IPS-NIHi7 (cell line): Measurements from ENCODE around the gene PEX11B.

Source experiments
- DNase-seq: peaks from one replicate; pipeline ENCODE4 v3.0.0; 2012; ENCODE audit warnings: mixed read lengths; ENCODE audit errors: extremely low spot score

Gene PEX11B, protein sequence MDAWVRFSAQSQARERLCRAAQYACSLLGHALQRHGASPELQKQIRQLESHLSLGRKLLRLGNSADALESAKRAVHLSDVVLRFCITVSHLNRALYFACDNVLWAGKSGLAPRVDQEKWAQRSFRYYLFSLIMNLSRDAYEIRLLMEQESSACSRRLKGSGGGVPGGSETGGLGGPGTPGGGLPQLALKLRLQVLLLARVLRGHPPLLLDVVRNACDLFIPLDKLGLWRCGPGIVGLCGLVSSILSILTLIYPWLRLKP

DNA sequence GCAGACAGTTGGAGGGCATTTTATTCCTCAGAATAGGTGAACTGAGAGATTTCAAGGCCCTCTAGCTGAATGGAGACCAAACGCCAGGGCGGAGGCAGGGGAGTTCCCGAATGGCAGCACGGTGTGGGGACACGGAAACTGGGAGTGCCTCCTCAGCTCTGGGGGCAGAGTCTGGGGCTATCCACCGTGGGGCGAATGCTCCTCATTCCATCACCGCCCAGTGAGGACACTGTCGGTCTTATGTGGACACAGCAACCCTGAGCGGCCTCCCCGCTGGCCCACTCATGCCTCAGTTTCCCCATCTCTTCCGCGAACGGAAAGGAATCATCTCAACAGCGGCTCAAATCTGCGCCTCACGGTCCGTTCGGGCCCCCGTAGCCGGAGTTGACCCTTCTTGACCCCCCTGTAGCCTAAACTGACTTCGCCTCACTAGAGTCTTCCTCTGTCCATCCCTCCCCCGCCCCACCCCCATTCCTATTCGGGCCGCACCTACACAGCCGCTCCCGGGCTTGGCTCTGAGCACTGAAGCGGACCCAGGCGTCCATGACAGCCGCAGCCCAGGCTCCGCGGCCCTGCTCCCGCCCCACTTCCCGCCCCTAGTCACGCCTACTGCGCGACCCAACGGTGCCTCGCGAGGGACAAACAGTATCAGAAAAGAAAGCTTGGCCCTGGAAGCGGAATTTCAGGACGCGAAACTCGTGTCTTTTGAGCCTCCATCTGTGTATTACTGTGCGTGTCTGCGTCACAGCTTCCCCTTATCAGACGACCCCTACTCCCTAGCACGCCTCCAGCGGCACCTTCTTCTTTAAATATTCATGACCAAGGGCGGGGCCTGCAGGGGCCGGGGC lies at the start of gene PEX11B:
Gene PEX11B, minus strand, starts transcription at position 574 of the 848 bp plus-strand sequence. Its CDS starts 29 bp downstream, at position 545.
- peak; percentile 87 for DNase-seq

DNA sequence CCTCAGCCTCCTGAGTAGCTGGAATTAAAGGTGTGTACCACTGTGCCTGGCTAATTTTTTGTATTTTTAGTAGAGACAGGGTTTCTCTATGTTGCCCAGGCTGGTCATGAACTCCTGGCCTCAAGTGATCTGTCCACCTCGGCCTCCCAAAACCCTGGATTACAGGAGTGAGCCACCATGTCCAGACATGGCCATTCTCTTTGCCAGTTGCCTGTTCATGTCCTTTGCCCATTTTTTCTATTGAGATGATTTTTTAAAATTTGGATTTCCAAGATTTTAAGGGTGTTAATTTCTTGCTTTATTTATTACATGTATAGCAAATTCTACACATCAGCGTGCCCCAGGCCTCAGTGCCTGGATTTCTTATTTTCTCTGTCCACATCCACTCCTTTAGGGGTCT lies 48.8 kb upstream of the PEX11B start:
- no peak for DNase-seq

DNA sequence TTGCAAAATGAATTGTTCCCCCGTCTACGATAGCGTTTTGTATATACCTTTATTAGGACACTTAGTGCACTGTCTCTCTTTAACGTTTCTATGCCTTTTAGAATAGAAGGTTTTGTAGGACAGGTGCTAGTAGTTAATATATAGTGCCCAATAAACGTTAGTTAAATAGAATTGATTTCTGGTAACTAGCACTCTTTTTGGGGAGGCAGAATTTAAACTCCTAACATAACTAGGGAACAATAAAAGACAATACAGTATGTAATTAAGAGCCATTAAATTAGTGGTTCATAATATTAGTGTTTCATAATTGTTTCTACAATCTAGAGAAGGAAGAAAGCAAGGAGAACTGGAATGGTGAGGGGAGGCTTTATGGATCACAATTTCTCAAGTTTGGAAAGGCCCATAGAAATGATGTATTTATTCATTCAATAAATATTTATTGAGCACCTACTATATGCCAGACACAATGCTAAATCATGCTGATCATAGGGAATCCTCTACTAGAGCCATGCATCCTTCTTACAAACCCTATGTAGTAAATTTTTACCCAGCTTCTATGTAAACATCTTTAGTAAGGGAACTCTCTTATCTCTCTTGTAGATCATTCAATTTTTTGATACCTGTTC lies 46.7 kb upstream of the PEX11B start:
- no peak for DNase-seq

DNA sequence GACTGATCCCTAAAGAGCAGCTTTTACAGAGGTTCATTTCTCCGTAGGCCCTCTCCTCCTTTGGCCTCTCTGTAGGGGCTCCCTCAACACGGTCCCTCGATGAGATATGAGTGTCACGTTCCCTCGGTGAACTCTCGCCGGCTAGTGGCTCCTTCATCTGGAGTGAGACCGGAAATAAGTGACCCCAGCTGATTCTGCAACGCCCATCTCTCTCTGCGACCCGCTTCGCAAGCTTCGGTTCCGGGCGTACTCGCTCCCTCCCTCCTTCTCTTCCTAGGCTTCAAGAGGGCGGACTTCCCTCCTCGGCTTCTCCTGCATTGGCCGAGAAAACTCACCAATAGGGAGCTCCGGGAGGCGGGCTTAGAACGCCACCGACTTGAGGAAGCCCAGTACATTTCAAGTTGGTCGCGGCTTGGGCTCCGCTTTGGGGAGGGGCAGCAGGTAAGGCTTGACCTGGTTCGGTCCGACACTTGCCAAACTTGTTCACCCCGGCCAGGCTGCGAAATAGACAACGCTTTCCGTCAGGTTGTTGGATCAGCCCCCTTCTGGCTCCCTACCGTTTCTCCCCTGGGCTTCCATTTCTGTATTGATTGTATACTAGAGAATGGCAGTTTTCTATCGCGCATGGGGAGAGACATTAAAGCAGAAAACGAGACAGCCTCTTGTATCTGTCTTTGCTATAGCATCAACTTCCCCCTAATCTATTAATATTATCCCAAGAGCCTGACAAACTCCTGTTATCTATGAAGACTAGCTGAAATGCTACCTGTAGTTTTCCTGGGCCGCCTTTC lies 46.0 kb upstream of the PEX11B start, which contains the start of the genes ANKRD34A and POLR3GL:
Gene ANKRD34A, minus strand, starts transcription at position 248 of the 791 bp plus-strand sequence. CDS start 2,816 bp downstream, outside the sequence.
Gene POLR3GL, plus strand, starts transcription at position 363 of the 791 bp plus-strand sequence. CDS start 10,176 bp downstream, outside the sequence.
- DNase-seq, result peak; percentile 89

DNA sequence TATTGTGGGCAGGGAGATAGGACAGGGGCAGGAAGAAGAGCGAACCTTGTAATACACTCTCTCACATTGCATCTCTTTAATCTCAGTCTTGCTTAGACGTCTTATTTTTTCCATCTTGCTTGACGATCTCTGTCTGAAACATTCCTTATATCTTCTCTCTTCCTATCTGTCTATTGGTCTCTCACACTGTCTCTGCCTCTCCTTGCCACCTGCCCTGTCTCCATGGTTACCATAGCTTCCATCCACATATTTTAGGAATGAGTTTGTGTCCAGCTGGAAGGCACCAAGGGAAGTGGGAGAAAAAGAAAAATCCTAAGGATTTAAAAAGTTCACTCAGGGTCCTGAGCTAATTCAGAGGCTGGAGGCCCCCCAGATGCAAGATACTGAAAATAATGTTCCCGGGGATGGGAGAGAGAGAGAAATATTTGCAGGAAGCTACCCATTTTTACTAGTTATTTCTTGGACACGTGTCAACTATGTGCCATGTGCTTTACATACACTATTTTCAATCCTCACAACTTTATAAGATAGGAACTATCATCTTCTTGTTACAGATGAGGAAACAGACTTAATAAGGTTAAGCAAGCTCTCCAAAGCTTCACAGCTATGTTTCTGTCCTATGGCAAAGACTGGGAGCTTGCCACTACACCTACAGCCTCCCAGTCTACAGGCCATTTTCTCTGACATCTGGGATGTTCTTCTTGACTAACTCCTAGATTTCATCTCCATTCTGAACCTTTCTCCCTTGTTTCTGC lies 44.9 kb upstream of the PEX11B start:
- DNase-seq, result no peak

DNA sequence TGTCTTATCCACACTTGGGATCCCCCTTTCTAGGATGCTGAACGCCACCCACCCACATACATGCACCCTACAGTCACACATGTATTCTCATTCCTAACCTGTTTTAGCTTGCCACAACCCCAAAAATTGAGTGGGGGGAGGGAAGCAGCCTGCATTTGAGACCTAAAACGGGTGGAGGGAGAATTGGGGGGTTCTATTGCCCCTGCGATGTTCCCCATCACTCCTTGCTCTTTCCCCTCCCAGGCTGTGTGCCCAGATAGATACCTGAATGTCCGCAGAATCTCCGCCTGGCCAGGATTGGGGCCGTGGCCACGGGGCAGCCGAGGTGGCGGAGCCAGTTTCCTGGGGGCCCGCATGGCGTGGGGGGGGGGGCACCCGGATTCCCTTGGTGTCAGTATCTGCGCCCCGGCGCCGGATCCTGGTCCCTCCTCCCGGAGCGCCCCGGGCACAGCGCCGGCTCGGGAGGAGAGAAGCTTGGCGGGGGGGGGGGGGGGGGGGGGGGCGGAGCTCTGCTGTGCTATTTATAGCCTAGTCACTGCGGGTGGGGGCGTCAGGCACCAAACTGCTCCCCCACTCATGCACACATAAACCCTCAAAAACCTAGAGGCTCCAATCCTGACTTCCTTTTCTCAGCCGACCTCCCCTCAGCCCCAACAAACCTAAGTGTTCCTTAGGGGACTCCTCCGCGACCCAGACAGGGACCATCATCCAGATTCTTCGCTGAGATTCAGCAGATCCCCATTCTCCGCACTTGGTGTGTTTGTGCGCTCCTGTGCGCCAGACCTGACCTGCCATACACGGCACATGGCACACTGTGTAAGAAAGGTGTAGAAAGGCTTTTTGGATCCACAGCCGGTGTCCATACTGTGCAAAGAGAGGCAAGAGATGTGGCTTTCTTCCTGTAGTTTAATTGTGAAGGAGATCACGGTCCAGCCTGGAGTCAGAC lies 43.9 kb upstream of the PEX11B start:
- DNase-seq, result no peak

DNA sequence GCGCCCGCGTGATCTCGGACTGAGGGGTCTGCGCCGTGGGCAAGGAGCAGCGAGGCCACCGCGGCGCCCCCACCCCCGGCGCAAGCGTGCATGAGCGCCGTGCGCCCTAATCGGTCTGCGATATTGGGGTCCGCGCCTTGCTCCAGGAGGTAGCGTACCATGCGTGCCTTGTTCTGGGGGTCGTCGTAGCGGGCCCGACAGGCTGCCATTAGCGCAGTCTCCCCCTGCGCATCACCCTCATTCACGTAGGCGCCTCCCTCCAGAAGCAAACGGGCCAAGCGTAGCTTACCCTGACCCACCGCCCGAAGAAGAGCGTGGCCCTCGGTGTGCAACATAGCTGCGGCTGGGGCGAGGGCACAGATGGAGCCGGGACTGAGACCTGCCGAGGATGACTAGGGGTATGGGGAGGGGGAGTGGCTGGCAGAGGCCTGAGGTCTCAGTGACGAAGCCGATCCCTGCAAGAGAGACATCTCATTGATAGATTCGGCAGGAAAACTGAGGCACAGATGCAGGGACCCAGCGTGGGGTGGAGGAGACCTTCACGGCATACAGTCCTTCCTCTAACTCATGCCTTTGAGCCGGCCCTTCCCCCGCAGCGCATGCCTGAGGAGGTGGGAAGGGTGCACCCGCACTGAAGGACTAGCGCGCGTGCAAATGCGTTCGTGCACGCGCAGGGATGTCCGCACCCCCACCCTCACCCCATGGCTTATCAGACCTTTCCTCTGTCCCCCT lies 43.1 kb upstream of the PEX11B start:
- DNase-seq, result no peak

DNA sequence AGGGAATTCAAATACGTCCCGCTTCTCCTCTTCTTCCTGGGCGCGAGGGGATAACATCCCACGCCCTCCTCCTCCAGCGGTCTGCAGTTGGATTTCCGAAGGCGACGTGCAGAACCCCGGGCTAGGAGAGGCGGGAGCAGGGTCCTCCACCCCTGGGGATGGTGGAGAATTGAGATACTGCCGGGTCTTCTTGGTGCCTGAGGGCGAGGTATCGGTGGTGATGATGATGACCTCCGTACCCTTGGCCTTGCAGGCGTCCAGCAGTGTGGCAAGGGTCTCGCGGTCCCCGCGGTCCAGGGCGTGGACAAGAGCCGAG lies 42.5 kb upstream of the PEX11B start:
- no peak for DNase-seq

DNA sequence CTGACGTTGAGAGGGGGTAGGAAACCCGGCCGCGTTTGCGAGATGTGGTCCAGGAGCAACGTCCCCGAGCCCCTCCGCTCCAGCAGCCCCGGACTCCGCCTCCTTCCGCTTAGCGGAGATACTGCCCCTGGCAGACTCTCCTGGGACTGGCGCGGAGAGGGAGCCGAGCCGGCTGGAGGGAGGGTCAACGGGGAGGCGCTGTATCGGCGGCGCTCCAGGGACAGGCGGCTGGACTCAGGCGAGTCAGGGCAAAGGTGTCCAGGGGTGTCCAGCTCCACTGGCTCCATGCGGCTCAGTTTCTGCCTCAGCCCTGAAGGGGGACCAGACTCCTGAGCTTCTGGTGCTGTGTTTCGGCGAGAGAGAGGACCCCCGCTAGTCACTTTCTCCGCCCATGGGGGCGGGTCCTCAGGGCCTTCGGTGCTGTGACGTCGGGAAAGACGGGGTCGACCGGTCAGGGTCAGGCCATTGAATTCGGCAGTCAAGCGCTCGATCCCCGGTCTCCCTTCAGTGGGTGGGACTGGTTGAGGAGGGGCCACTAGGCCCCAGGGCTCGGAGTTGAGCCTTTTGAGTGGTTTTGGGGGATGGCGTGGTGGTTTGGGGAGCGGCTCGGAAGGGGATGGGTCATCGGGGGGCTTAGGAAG lies 42.1 kb upstream of the PEX11B start:
- DNase-seq, result peak; percentile 82

DNA sequence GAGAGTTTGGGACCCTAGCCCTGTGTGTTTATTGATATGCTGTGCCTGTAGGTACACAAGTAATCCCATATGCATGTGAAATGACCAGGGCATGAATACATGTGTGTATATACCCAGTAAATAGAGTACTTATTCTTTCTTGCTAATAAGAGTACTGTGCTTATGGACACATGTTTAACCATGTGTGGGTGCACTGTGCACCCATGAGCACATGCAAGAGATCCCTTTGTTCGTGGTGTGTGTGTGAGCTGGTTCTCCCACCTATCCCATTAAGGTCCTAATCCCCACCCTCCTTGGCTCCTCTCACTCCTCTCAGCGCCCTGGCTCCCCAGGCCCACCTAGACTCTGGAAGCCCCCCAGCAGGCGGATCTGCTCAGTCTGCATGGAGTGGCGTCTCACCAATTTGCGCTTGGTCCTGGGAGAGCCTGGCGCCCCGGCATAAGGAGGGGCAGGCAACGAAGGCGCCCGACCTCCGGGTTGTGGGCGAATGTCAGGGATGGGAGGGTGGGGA lies 41.5 kb upstream of the PEX11B start:
- no peak for DNase-seq

DNA sequence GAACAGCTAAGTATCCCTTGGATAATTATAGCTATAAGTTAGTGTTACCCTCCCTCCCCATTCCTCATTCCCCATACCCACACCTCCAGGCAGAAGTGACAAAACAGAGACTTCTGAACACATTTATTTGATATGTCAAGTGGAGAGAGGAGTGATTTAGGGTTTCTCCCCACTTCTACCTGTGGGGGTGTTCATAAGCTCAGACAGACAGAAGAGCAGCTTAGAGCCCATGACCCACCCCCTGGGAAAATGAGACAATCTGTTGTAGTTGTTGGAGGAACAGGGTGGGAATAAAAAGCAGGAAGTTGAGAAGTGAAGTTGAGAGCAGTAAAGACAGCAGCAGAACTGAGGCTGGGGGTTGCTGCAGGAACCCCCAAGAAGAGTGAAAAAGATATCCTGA lies 40.8 kb upstream of the PEX11B start:
- DNase-seq, result no peak

DNA sequence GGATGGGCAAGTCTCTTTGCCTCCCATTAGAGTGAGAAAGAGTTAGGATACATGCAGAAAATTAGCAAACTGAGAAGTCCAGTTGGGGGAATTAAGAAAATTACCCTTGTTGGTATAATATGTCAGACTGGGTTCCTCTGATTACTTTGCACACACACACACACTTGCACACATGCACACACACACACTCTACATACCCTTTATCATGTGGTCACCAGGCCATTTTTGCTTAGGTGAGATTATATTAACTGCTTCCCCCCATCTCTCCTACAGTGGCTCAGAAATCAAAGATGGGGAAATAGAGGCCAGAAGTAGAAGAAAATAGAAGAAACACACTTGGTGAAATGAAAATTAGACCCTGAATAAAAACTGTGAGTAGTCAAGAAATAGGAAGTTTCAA lies 40.2 kb upstream of the PEX11B start:
- no peak for DNase-seq

DNA sequence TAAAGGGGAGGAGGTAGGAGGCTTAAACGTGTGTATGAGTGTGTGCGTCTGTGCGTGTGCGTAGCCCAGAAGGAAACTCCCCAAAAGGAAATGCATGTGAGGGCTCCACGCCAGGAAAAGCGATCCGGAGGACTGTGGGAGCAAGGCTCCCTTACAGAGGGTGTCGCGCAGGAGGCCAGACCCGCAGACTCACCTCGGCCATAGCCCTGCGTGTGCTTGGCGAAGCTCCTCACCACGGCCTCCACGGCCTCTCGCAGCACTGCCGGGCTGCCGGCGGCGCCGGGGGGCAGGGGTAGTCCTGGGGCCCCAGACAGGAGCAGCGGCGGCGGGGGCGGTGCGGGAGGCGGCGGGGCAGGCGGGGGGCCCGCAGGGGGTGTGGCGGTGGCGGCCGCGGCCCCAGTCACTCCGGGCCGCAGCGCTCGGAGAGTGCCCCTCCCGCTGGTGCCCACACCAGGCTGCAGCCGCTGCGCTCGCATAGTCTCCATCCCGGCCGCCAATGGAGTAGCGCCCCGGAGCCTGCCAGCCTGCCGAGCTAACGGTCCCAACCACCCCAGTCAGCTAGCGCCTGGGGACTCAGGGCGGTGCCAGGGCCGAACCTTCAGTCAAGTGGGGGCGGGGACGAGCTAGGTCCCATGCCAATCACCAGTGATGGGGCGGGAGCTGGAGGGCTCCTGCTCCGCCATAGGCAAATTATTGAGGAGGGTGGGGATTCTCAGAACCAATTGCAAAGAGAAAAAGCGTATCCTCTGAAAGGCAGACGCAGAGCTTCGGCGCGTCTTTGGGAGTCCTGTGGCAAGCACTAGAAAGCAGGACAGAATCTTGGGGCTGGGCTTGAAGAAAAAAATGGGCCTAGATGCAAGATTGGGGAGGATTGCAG lies 39.2 kb upstream of the PEX11B start, which contains the start of gene LIX1L:
Gene LIX1L, minus strand, starts transcription at position 575 of the 877 bp plus-strand sequence. Its CDS starts 90 bp downstream, at position 485.
- DNase-seq, result peak; percentile 95

DNA sequence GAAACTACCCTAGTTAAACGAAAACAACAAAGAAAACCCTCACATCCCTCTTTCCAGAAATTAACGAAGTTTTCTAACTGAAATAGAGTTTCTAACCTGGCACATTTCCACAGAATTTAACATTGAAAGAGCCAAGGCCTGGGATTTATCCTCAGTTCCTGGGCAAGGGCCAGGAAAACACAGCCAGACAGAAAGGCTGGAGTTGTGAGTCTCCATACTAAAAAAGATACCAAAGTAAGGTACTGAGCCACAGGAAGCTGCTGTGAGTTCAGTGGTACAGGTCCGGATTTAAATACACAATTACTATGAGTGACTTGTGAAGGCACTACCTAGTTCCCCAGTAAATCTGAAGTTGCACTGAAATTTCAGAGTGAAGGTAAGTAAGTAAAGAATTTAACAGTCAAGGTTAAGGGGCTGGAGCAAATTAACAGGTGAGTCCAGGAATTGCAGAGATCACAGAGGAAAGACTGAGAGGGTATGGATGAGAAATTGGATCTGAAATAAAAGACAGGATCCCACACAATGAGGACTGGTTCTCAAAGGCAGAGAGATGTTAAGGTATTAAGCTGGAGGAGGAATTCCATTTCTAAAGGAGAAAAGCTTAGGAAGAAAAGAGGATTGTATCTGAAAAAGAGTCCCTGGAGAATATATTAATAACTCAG lies 38.4 kb upstream of the PEX11B start:
- DNase-seq, result no peak

DNA sequence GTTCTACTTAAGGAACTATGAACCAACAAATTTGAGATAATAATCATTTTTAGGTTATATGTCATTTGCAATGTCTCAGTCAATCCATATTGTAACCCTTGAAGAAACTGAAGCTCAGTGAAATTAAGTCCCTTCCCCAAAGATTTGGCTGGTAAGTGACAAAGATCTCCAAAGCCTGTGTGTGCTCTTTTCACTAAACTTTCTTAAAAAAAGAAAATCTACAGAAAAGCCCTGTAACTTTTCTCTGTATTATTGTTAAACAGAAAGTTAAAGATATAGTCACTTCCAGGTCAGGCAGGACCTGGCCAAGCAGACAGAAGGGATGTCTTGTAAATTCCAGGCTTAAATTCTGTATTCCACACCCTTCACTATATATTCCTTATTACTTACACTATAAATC lies 37.8 kb upstream of the PEX11B start:
- DNase-seq, result no peak

DNA sequence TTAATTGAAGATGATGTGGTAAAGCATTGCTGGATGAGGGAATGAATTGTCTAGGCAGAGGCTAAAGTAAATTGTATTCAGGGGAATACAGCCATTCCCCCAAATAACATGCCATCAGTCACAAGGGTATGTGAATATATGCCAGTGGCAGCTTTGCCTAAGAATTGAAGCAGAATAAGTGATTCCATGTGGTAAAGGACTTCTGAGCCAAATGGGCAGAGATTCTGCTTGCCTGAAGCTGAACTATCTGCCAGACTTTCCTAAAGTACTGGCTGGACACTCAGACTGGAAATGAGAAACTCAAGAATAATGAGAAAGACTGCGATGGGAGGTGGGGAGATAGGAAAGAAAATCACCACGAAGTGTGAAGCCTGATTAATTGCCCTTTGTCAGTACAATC lies 36.9 kb upstream of the PEX11B start:
- no peak for DNase-seq

DNA sequence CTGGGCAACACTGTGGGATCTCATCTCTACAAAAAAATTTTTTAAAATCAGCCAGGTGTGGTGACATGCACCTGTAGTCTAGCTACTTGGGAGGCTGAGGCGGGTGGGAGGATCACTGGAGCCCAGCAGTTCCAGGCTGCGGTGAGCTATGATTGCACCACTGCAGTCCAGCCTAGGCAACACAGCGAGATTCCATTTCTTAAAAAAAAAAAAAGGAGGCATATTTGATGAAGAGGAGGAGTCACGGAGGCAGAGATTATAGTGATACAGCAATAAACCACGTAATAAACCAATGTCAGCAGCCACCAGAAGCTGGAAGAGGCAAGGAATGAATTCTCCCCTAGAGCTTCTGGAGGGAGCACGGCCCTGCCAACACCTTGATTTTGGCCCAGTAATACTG lies 35.3 kb upstream of the PEX11B start:
- DNase-seq, result no peak
